ENCODE results near the gene PSMG4.

Gene PSMG4

DNA sequence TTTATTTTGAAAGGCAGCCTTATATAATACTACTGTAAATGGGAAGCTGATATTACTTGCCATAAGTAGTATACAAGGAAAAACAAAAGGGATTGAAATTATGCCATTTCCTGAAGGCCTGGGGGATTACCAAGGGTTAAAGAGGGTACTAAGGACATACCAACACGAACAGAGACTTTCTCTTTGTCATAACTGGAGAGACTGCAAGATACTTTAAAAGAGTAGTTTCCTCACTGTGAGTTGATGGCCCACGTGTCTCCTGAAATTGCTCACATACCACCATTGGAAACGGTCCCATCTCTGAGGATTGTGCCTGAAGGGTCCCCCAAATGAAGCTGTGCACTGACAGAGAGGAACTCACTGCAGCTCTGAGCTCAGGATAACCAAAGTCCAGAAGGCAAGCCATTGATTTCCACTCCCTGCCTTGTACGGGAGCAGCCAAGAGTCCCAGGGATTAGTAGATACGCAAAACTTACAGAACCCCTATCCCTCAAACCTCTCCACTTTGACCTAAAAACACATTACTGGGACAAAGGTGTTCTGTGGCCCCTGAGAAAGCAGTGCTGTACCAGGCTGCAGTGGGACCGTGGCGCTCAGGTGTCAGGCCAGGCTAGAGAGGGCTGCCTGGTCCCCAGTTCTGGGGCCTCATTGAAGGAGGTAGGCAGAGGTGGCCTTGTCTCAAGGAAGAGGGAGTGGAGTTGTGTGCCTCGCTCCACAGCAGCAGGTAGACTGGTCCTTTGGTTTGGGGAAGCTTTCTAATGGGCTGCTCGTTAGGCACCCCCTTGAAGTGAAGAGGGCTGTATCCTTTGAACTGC, 15.2 kb downstream of the PSMG4 start:
- DNase-seq (ENCODE audit: low read depth, low spot score) = no peak

GRCh38 chr6:3276174-3277167, 17.7 kb downstream of the PSMG4 start:
- DNase-seq (ENCODE audit: low read depth, low spot score) = no peak

- no peak for DNase-seq (ENCODE audit: low read depth, low spot score)
These were observed 18.5 kb downstream of the PSMG4 start for GRCh38 chr6:3277251-3277650.

GRCh38 chr6:3277851-3278416, 19.2 kb downstream of the PSMG4 start:
- DNase-seq (ENCODE audit: low read depth, low spot score) = no peak

- no peak for DNase-seq (ENCODE audit: low read depth, low spot score)
These were observed 19.9 kb downstream of the PSMG4 start for GRCh38 chr6:3278691-3279090.

DNA sequence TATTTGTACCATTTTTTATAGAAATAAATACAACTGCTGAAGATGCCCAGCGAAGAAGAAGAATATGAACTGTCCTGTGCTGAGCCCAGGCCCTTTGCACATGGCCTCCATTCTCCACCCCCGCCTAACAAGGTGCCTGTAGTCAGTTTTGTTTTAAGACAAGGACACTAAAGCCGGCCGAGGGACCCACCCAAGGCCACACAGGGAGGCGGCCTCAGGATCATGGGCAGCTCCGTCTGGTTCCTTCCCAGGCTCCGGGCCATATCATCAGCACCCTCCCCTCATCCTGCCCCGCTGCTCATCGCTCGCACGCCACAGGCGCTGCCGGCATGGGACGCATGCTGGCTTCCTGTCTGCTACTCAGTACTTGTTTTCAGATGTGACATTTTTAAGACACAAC, 21.3 kb downstream of the PSMG4 start:
- no peak for DNase-seq (ENCODE audit: low read depth, low spot score)

DNA sequence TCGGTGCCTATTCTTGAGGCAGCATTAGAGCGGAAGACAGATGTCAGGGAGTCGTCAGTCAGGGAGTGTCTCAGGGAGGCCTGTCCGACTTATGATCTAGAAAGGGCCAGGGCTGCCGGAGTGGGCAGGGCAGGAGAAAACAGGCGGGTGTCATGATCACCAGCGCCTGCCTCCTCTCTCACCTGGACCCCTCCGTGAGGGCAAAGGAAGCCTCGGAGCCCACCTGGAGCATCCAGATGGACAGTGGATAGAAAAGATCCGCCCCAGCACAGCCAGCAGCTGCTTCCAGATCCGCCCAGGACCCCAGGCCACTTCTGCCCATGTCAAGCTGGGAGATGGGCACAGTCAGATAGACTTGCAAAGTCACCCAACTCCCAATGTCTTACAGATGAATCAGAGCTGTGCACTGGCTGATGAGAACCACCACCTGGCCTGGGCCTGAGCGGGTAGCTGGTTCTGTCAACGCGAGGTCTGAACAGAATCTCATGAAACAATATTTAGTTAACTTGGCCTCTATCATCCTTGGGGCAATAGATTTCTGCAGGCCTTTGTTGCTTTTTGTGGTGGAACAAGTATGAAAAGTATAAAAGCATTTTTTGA, 22.2 kb downstream of the PSMG4 start:
- DNase-seq (ENCODE audit: low read depth, low spot score) = no peak

DNA sequence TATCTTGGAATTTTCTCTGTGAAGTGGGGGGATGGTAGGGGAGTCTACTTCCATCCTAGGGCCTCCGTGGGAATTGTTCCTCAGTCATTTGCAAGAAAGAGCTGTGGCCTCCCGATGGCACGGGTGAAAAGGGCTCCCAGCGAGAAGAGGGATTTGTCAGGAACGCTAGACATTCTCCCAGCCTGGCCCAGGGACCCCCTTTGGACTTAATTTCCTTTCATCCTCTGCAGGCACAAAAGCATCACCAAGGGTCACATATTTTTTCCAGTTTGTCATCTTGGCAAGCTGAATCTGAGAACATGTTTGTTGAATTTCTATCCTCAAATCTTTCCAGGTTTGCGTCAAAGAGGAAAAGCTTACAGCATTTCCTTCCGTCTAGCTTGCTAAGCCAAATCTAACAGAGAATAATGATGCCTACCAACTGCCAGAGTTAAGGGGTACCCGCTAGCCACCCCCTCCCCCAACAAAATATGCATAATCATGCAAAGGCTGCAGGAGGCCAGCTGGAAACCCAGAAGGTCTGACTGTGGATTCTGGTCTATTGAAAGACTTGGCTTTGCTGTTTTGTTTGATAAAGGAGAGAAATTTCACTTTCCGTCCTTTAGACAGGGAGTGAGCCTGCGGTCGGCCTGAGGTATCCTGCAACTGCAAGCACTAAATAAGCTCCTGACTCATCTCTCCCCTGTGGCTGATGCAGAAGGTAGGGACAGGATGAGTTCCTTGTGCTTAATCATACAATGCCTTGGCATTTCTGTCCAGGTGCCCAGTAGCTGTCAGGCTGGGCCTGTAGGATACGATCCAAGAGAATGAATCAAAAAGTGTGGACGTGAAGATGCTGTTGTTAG, 23.1 kb downstream of the PSMG4 start:
- DNase-seq (ENCODE audit: low read depth, low spot score) = peak; percentile 16

DNA sequence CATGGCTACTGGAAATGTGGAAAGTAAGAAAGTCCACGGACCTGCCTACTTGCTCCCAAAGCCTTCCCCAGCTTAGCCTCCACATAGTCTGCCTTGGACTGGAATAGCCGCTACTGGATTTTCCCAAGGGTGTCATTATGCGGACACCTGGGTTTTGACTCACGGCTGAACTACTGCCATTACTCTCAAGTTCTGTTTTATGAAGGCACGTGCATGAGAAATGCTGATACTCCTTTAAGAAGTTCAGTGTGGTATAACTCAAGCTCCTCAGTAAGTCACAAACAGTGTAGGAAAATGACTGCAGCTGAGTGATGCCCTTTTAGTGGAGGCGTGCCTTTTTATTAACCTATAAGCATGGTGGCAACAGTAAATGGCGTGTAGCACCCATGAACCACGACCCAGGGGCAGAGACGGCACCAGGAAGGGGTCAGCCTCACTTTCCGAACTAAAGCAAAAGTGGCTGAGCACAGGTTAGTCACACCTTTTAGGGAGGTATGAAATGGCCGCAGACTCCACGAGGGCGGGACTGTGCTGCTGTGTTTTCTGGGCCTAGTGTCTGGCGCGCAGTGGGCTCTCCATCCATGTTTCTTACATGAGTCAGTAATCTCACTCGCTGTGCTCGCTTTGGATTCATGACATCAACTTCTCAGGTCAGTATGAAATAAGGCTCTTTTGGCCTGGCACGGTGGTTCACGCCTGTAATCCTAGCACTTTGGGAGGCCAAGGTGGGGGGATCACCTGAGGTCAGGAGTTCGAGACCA, 23.9 kb downstream of the PSMG4 start:
- no peak for DNase-seq (ENCODE audit: low read depth, low spot score)

DNA sequence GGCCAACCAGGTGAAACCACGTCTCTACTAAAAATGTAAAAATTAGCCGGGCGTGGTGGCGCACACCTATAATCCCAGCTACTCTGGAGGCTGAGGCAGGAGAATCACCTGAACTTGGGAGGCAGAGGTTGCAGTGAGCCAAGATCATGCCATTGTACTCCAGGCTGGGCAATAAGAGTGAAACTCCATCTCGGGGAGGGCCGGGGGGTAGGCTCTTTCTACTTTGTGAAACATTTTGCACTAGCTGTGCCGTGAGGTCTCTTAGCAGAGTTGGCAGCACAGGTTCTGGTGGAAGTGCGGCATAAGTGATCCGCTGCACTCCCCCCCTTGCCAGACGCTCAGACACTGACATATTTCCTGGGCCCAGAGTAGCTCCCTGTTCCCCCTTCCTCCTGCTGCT, 24.5 kb downstream of the PSMG4 start:
- DNase-seq (ENCODE audit: low read depth, low spot score) = no peak

GRCh38 chr6:3283641-3284435, 25.1 kb downstream of the PSMG4 start:
- no peak for DNase-seq (ENCODE audit: low read depth, low spot score)

GRCh38 chr6:3284436-3284876, 25.7 kb downstream of the PSMG4 start:
- no peak for DNase-seq (ENCODE audit: low read depth, low spot score)

DNA sequence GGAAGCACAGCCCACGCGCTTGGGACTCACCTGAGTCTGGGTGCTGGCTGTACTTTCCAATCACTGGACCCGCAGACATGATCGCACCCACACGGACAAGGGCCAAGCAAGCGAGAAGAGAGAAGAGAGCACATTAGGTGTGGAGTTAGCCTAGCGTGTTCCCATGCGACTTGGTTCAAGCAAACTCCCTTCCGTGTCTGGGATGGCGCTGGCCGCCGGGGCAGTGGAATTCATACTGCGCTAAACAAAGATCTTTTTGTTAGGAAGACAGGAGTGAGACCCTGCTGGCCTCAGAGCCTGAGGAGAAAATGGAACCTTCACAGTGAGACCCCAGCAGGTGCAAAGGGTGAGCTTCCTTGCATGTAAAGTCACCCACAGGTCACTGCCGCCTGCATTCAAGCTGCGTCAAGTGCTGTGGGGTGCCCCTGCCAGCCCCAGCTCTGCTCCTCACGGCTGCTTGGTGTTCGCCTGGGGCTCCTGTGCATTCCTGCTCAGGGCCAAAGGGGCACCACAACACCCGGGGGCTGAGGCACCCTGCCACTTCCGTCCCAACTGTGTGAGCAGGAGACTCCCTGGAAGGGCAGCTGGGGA, 26.4 kb downstream of the PSMG4 start:
- no peak for DNase-seq (ENCODE audit: low read depth, low spot score)

- DNase-seq (ENCODE audit: low read depth, low spot score) = no peak
These were observed 27.0 kb downstream of the PSMG4 start for GRCh38 chr6:3285732-3286131.

GRCh38 chr6:3286641-3287171, 28.0 kb downstream of the PSMG4 start:
- DNase-seq (ENCODE audit: low read depth, low spot score) = no peak

DNA sequence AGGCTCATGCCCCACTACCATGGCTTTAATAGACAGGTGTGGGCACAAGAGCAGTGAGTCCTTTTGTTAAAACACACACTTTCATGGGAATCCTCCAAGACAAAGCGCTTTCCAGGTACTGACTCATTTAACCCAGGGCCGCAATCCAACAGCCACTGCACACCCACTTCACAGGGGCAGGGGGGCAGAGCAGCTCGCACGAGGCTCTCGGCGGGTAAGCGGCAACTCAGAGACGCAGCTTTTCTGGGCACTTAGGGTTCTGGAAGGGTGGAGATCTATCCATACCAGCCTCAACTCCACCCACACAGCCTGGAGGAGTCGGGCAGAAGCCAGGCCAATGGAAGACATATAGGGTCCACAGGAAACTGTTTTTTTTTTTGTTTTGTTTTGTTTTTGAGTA, 28.6 kb downstream of the PSMG4 start:
- no peak for DNase-seq (ENCODE audit: low read depth, low spot score)

DNA sequence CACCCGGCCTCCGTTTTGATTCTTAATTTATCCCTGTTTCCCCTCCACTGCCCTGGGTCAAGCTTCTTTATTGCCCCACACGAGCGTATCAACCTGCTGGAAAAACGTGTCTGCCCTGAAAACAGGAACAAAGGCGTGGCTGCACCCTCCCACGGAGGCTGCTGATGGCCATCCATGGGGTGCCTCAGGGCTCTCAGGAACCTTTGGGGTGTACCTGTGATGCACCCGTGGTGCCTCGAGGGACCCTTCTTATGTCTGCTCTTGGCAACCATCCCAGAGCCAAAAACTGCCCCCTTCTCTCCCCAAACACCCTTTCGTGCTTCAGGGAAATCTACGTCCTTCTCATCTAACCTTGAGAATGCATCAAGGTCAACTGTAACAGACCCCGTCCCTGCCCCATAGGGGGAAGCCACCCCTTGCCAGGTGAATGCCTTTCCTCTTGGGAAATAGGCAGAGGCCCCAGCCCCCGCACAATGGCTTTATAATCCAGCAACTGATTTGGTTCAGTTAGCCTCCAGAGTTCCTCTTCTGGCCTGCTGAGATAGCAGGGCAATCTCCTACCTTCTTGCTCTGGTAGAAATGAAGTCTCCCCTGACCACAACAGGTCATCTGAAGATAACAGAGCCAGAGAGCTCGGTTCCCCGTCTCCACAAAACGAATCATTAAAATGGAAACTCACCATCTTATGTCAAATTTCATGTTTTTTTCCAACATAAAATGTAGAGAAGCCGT, 29.4 kb downstream of the PSMG4 start:
- DNase-seq (ENCODE audit: low read depth, low spot score) = no peak

All from ELF-1 (cell line).